ENCODE measurements around the gene IL17RA.

DNA sequence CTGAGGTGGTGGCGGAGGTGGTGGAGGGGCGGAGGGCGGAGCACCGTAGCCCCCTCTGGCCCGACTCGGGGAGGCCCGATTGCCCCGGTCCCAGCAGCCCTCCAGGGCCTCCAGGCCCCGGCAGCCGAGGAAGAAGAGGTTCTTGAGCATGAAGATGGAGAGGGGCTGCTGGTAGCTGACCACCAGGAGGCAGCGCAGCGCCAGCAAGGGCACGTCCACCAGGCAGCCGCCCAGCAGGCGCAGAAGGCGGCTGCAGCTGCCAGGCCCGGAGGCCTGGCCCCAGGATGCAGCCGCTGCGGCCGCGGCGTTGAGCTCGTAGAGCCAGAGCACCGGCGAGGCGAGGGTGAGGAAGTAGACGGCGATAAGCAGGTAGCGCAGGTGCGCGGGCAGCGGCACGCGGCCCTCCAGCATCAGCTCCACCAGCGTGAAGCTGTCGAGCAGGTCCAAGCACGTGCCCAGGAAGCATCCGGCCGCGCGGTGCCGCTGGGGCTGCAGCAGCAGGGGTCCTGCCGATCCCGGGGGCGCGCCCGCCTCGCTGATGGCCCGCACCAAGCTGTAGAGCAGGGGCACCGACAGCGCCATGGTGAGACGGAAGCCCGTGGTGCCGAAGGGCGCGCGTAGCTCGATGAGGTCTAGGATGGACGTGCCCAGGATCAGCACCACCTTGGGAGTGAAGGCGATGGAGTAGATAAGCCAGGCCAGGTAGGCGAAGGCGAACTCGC, 34.8 kb downstream of the IL17RA start:
- no peak for TF ChIP-seq EP300 (IDR thresholded peaks at IDR 0.05)
- TF ChIP-seq CTCF (IDR thresholded peaks at IDR 0.05): no peak
- no peak for TF ChIP-seq POLR2A (IDR thresholded peaks at IDR 0.05)

Data from tibial nerve (tissue), 4 donors.